SH-SY5Y (cell line): ENCODE data around the gene UPB1.

ENCODE experiments used
- GATA2 ChIP-seq: IDR thresholded peaks from 2 replicates; pipeline ENCODE4 v1.6.1; 2011; ENCODE audit warnings: mild to moderate bottlenecking, low read depth, low read length
- GATA3 ChIP-seq: IDR thresholded peaks from 2 replicates; pipeline ENCODE4 v1.6.1; 2011; ENCODE audit warnings: low read depth, mild to moderate bottlenecking, low read length, moderate library complexity

The UPB1 gene

DNA sequence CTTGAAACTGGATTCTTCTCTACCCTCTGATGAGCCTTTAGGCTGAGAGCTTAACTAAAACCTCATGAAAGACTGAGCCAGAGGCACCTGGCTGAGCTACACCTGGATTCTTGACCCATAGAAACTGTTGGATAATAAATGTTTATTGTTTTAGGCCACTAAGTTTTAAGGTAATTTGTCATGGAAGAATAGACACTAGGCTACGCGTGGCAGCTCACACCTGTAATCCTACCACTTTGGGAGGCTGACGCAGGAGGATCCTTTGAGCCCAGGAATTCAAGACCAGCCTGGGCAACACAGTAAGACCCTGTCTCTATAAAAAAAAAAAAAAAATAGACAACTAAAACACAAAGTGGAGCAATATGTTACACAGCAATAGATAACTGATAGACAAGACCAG, 29.2 kb upstream of the UPB1 start:
- TF ChIP-seq GATA3 (no peak), GATA2 (no peak)

GRCh38 chr22:24466716-24467328, 28.3 kb upstream of the UPB1 start:
- TF ChIP-seq GATA3 = no peak

DNA sequence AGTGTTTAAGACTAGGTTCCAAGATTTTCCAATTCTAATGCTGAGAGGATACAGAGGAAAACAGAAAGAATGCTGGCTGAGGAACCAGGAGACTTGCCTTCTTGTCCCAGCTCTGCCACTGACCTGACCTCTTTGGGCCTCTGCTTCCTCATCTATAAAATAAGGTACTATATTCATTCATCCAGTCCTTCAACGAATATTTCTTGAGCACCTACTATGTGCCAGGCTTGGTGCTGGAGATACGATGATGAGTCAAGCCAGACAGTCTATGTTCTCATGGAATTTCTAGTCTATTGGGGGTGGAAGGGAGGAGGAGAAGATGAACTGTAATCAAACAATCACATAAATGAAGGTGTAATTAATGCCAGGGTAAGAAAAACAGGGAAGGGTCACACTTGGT, 27.8 kb upstream of the UPB1 start:
- TF ChIP-seq GATA2 (no peak), GATA3 (no peak)

- no peak for TF ChIP-seq GATA2
- no peak for TF ChIP-seq GATA3
Measured at GRCh38 chr22:24471570-24471969, 23.6 kb upstream of the UPB1 start.

DNA sequence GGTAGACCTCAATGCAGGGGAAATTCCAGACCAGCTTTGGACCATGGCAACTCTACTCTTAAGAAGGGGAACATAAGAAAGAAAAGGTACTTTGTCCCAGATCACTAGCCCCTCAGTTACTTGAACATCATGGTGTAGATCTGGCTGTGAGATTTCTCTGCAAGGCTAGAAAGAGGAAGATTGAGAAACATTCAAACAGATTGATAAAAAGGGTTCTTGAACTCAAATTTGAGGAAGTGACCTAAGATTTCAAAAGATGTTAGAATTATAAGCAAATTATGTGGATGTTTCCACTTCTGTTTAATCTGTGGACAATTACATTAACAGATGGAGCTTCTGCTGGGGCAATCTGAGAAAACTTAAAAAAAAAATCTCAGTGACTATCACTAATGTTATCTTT, 21.8 kb upstream of the UPB1 start:
- no peak for TF ChIP-seq GATA2
- no peak for TF ChIP-seq GATA3

- TF ChIP-seq GATA2 = no peak
- no peak for TF ChIP-seq GATA3
Measured at GRCh38 chr22:24474221-24474620, 20.9 kb upstream of the UPB1 start.

- TF ChIP-seq GATA2 (no peak), GATA3 (no peak)
Measured at GRCh38 chr22:24474649-24475255, 20.4 kb upstream of the UPB1 start.

GRCh38 chr22:24481641-24482040, 13.5 kb upstream of the UPB1 start:
- TF ChIP-seq GATA2 = no peak
- TF ChIP-seq GATA3 = no peak

DNA sequence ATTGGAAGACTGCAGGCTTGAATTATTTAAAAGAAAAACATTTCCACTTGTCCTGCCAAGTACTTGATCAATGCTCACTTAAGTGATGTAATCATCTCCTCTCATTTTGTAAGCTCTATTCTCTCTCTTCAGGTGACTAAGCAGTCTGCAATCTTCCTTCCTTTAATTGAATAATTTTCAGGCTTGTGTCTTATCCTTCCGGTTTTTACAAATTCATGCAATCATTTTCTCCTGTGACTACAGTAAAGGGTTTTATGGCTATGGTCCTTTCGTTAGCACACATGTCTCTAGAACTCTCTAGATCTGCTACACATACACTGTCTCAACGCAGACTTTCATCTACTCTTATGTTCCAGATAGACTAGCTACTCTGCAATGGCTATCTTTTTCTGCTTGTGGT, 12.6 kb upstream of the UPB1 start:
- TF ChIP-seq GATA3 (no peak), GATA2 (no peak)

DNA sequence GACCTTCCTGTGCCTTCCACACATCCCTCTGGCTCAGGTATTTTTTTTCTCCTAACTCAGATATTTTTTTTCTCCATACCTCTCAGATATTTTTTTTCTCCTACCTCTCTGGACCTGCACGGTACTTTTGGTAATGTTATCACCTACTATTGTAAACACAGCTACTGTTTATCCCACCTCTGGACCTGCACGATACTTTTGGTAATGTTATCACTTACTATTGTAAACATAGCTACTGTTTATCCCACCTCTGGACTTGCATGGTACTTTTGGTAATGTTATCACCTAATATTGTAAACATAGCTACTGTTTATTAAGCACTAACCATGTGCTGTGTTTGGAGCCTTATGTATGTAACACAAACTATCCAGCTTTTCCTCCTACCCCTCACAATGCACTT, 12.1 kb upstream of the UPB1 start:
- TF ChIP-seq GATA3 (no peak), GATA2 (no peak)

DNA sequence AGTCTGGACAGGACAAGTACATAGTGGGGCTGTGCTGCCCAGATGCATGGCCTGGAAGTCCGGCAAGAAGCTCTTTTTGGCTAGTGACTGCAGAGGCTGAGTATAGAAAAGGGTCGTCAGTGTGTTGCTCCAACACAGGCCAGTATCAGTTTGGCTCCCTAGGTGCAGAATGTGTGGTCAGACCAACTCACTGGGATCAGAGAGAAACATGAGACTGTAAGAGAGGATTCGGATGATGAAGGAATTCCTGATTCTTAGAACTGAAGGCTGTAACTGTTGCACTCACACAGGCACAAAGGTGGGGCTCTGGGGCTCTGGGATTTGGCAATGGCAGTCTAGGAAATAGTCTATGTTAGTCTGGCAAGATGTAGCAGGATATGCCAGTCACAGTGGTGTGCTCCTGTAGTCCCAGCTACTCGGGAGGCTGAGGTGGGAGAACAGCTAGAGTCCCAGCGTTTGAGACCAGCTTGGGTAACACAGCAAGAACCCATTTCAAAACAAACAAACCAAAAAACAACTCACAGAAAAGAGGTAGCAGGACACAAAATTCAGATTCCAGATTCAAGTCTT, 11.1 kb upstream of the UPB1 start:
- TF ChIP-seq GATA2 = no peak
- no peak for TF ChIP-seq GATA3

DNA sequence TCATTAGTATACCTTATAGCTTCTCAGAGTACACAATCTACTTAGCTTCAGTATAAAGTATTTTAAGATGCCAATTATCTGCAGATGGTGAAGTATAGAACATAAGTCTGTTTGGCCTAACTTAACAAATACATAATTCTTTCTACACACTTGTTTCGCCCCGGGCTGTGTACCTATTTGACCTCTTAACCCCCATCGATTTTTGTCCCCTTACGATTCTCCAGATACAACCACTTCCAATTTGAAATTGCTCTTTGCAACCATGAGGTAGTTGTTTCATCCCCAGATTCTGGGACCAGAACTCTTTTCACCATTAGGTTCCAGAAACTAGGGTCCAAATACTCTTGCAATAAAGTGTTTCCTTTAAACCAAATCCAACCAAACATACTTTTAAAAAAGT, 10.0 kb upstream of the UPB1 start:
- TF ChIP-seq GATA2 (no peak), GATA3 (no peak)

- no peak for TF ChIP-seq GATA3
- TF ChIP-seq GATA2 = no peak
Measured at GRCh38 chr22:24485608-24486007, 9.5 kb upstream of the UPB1 start.

DNA sequence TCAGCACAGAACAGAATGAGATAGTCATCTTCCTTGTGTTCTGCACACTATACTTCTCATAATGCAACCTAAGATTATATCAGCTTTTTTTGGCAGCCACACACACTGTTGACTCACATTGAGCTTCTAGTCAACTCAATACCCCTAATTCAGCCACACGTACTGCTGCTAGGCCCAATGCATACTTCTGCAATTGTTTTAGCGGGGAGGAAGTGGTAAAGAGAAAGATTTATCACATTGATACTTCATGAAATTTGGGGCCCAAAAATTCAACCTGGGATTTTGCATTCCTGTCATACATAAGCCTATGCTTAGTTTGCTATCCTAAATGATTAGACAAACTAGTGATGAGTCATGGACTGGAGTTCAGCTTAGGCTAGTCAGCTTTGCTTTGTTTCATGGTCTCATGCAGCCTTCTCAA, 8.6 kb upstream of the UPB1 start:
- TF ChIP-seq GATA2 (no peak), GATA3 (no peak)

- no peak for TF ChIP-seq GATA2
- no peak for TF ChIP-seq GATA3
Measured at GRCh38 chr22:24489011-24489410, 6.1 kb upstream of the UPB1 start.
